Activated CD4-positive, alpha-beta T cell treated with anti-CD3 and anti-CD28 coated beads, Interleukin-2, amount 50 U/mL, for 1 hour (primary cell): ENCODE measurements around the gene TMEM204.

Experiments used
- DNase-seq: peaks from one replicate; pipeline ENCODE4 v3.0.0-alpha.2; 2020

The TMEM204 gene

GRCh38 chr16:1601489-1601888 lies 68.0 kb downstream of the TMEM204 start:
- DNase-seq, result no peak

- DNase-seq, result no peak
Measured at GRCh38 chr16:1602285-1602684, 68.8 kb downstream of the TMEM204 start.
